Measurements from ENCODE around the gene DENND6B.
"Not testable (repeated sequence)": the region's sequence is repeated elsewhere in the genome, so short reads cannot be mapped to it uniquely, and the experiment has no call there.

DENND6B gene

GRCh38 chr22:50338860-50339462 is 12.1 kb upstream of the DENND6B start:
- no peak for DNase-seq

GRCh38 chr22:50338042-50338573 is 11.3 kb upstream of the DENND6B start:
- no peak for DNase-seq

GRCh38 chr22:50337262-50338041 is 10.6 kb upstream of the DENND6B start:
- DNase-seq = no peak

- DNase-seq = not testable (repeated sequence)
Measured at GRCh38 chr22:50334433-50334832, 7.6 kb upstream of the DENND6B start.

- no peak for DNase-seq
Measured at GRCh38 chr22:50329236-50329635, 2.4 kb upstream of the DENND6B start.

GRCh38 chr22:50327711-50328019 is 853 bp upstream of the DENND6B start:
- DNase-seq = no peak

GRCh38 chr22:50326225-50326955 is 422 bp downstream of the DENND6B start:
- no peak for DNase-seq

- DNase-seq = no peak
Measured at GRCh38 chr22:50325444-50326224, 1.2 kb downstream of the DENND6B start.

GRCh38 chr22:50323900-50324299 is 2.9 kb downstream of the DENND6B start:
- no peak for DNase-seq

- DNase-seq = not testable (repeated sequence)
Measured at GRCh38 chr22:50322382-50323104, 4.3 kb downstream of the DENND6B start.

- DNase-seq = no peak
Measured at GRCh38 chr22:50320671-50321325, 6.0 kb downstream of the DENND6B start.

GRCh38 chr22:50320116-50320515 is 6.7 kb downstream of the DENND6B start:
- DNase-seq = no peak

GRCh38 chr22:50319503-50319951 is 7.3 kb downstream of the DENND6B start:
- no peak for DNase-seq

- DNase-seq = no peak
Measured at GRCh38 chr22:50318698-50319411, 8.0 kb downstream of the DENND6B start.

- DNase-seq = no peak
Measured at GRCh38 chr22:50318356-50318697, 8.5 kb downstream of the DENND6B start.

- no peak for DNase-seq
Measured at GRCh38 chr22:50317674-50318073, 9.1 kb downstream of the DENND6B start.

GRCh38 chr22:50317178-50317577 is 9.6 kb downstream of the DENND6B start:
- no peak for DNase-seq

- no peak for DNase-seq
Measured at GRCh38 chr22:50316114-50317065, 10.4 kb downstream of the DENND6B start.

- no peak for DNase-seq
Measured at GRCh38 chr22:50315289-50316113, 11.3 kb downstream of the DENND6B start.

Data from NCI-H1417 treated with DMSO at 0.1 percent for 48 hours (cell line).